GM12874 (cell line): ENCODE measurements around the gene ALDH3B2.

Experiments used
- CTCF ChIP-seq: IDR thresholded peaks from 2 replicates; pipeline ENCODE4 v1.5.1; 2011; ENCODE audit warnings: low read depth, mild to moderate bottlenecking, control low read depth, low read length, moderate library complexity; ENCODE audit not compliant: insufficient read depth

ALDH3B2 gene

GRCh38 chr11:67626970-67627369 is 47.5 kb downstream of the ALDH3B2 start:
- no peak for TF ChIP-seq CTCF

GRCh38 chr11:67617243-67617953 is 57.0 kb downstream of the ALDH3B2 start:
- TF ChIP-seq CTCF: no peak

DNA sequence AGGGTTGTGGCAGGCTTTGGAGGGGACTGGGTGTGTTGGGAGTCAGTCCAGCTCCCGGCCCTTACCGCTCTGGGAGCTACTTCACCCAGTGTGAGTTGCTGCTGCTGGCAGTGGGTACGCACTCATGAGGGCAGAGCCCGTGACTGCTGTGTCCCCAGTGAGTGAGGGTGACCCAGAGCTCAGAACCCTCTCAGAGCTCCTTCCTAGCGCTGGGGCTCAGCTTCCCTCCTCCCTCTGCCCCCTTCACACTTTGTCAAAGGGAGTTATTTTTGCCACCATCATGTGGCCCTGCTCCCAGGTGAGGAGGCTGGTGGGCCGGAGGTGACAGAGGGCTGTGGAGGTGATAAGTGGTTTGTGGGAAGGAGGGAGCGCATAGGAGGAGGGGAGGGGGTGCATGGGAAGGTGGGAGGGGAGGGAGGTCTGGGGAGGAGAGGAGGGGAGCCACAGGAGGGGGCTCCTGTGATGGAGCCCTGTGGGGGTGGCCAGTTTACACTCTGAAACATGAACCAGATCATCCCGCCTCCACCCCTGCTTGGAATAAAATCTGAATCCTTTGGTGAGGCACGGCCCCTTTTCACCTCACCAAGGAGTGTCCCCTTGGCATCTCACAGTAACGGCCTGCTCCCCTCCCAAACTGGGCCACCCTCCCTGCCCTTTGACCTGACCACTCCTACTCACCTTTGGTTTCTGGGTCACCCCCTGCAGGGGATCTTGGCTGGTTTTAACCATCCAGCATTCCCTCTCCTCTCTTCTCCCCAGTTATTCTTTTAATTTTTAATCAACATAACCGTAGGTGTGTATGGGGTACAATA is 57.8 kb downstream of the ALDH3B2 start:
- TF ChIP-seq CTCF: no peak

GRCh38 chr11:67615728-67616430 is 58.5 kb downstream of the ALDH3B2 start:
- TF ChIP-seq CTCF: no peak

GRCh38 chr11:67614730-67615714 is 59.4 kb downstream of the ALDH3B2 start:
- TF ChIP-seq CTCF: peak; percentile 81

- peak; percentile 64 for TF ChIP-seq CTCF
These were observed 60.3 kb downstream of the ALDH3B2 start for GRCh38 chr11:67613960-67614715.
